ENCODE data around the gene UNC50. TPM values are rescaled to one million over a fixed set of nuclear protein-coding genes. Genes with fewer than 3 reads are reported as not detected.

UNC50 gene
- total and polyA plus RNA-seq, 8 donors = 48.1 to 63.6 (median 54.6) TPM

DNA sequence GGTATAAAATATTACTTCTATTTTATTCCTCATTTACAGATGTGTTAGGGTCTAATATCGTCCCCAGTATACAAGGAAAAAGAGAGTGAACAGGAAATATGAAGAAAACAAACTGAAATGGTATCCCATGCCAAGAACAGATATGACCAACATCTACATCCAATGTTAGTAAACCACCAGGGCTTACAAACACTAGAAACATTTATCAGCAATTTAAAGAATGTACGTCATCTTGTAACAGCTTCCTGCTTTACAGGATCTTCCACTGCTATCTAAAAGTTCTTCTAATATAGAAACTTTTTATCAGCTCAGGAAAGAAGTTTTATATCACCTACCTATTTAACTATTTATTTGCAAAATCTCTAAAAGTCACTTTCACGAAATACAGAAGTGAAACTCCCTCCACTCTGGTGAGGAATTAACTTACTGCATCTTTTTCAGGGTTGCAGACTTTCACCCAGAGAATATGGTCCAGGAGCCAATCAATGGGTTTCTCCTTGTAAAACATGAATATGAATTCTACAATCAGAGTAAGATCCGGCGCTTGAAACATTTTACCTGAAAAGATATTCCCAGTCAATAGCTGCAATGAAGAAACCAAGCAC lies 35.2 kb downstream of the UNC50 start:
- Histone ChIP-seq H3K36me3 (peaks cover 0 to 60% of the 10 kb centered on the region in 2 donors), H3K4me3 (no peak overlapping the region), H3K9me3 (no peaks in the 10 kb centered on the region), H3K27ac (no peak overlapping the region), H3K4me1 (no peaks in the 10 kb centered on the region), H3K27me3 (no peaks in the 10 kb centered on the region)
- TF ChIP-seq, protein P1, sequence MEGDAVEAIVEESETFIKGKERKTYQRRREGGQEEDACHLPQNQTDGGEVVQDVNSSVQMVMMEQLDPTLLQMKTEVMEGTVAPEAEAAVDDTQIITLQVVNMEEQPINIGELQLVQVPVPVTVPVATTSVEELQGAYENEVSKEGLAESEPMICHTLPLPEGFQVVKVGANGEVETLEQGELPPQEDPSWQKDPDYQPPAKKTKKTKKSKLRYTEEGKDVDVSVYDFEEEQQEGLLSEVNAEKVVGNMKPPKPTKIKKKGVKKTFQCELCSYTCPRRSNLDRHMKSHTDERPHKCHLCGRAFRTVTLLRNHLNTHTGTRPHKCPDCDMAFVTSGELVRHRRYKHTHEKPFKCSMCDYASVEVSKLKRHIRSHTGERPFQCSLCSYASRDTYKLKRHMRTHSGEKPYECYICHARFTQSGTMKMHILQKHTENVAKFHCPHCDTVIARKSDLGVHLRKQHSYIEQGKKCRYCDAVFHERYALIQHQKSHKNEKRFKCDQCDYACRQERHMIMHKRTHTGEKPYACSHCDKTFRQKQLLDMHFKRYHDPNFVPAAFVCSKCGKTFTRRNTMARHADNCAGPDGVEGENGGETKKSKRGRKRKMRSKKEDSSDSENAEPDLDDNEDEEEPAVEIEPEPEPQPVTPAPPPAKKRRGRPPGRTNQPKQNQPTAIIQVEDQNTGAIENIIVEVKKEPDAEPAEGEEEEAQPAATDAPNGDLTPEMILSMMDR (IDR thresholded peaks at IDR 0.05) = no peak
- intact Hi-C loops (cut with DNase I) = loop anchor here in 1 of 2 donors (10.0 kb wide), 1 partner anchor 191 kb away; no protein-coding TSS in a partner anchor
- ATAC-seq (no peak), DNase-seq (no peak)

DNA sequence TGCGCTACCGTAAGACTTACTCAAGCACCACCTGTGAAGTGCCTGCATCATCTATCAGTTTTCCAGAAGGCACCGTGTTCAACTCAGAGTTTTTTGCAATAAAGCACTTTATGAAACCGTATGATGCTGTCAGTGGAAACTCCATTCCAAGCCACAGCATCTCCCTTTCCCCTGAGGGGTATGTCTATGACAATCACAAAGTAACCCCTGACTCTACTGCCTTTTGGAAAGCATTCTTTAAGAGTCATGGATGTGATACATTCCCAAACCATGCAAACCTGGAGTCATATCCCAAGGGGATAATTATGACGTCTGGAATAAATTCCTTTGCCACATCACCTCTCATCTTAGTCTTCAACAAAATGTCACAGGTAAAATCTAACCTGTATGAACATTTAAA lies 39.2 kb downstream of the UNC50 start:
- H3K27me3 ChIP-seq = no peaks in the 10 kb centered on the region
- intact Hi-C loops (cut with DNase I) = loop anchor here (2.0 to 10.0 kb wide), 2 partner anchors 187 kb away; no protein-coding TSS in a partner anchor
- TF ChIP-seq, protein P1 (IDR thresholded peaks at IDR 0.05) = no peak
- no peaks in the 10 kb centered on the region for H3K9me3 ChIP-seq
- H3K4me1 ChIP-seq = peaks cover 0 to 4% of the 10 kb centered on the region in 2 donors
- ATAC-seq = no peak
- no peak for DNase-seq
- H3K36me3 ChIP-seq = peaks cover 0 to 32% of the 10 kb centered on the region in 2 donors
- H3K27ac ChIP-seq = no peak overlapping the region
- no peak overlapping the region for H3K4me3 ChIP-seq

DNA sequence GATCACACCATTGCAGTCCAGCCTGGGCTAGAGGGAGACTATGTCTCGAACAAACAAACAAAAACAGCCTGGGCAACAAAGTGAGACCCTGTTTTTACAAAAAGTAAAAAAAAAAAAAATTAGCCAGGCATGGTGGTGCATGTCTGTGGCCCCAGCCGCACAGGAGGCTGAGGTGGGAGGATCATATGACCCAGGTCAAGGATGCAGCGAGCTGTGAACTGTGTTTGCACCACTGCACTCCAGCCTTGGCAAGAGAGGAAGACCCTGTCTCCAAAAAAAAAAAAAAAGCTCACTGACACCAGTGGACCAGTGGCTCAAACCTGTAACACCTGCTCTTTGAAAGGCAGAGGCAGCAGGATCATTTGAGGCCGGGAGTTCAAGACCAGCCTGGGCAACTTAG lies 40.1 kb downstream of the UNC50 start:
- Histone ChIP-seq H3K36me3 (peaks cover 0 to 27% of the 10 kb centered on the region in 2 donors), H3K27me3 (no peaks in the 10 kb centered on the region), H3K27ac (no peak overlapping the region), H3K9me3 (no peaks in the 10 kb centered on the region), H3K4me3 (no peak overlapping the region), H3K4me1 (peaks cover 0 to 4% of the 10 kb centered on the region in 2 donors)
- DNase-seq (no peak), ATAC-seq (no peak)
- TF ChIP-seq, protein P1 (IDR thresholded peaks at IDR 0.05) = no peak
- intact Hi-C loops (cut with DNase I) = loop anchor here (2.0 to 10.0 kb wide), 2 partner anchors 186 kb away; no protein-coding TSS in a partner anchor

DNA sequence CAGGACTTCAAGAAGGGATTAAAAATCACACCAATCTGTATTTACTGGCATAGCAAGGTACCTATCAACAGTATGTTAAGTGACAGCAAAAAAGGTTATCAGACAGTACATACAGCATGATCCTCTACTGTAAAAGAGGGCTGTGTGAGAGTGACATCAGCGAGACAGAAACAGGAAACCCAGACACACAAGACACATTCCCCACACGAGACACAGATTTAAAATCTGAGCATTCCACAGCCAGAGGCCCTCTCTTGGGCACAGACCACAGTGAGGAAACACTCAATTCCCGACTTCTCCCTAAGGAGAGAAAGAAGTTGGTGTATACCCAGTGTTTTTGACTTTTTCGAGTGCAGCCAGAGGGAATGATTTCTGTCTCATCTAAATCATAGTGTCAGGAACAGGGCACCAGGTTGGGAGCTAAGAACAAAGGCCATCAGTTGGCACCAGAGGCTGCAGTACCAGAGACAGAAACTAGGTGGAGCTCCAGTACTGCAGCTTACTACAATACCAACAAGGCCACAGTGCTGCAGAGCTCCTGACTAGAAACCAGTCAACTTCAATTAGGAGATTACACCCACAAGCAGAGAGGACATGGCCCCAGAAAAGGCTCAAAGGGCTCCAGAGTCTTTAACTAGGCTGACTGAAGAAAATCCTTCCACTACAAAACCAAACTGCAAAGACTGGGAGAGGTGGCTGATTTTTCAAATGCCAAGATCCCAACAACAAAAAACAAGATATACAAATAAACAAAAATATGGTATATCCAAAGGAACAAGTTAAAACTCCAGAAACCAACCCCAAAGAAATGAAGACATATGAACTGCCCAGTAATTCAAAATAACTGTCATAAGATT lies 41.0 kb downstream of the UNC50 start:
- no peaks in the 10 kb centered on the region for H3K27me3 ChIP-seq
- peak overlapping the region in 1 of 2 donors; percentile 0 for H3K27ac ChIP-seq
- ATAC-seq (peak; percentile 100), DNase-seq (peak in 3 of 4 donors; percentile 65 to 81 (median 69))
- peaks cover 0 to 4% of the 10 kb centered on the region in 2 donors for H3K4me1 ChIP-seq
- H3K9me3 ChIP-seq = no peaks in the 10 kb centered on the region
- no peak overlapping the region for H3K4me3 ChIP-seq
- intact Hi-C loops (cut with DNase I) = loop anchor here (2.0 to 10.0 kb wide), 2 partner anchors 185 kb away; no protein-coding TSS in a partner anchor
- peaks cover 0 to 27% of the 10 kb centered on the region in 2 donors for H3K36me3 ChIP-seq
- TF ChIP-seq, protein P1 (IDR thresholded peaks at IDR 0.05) = peak; percentile 97 to 98

DNA sequence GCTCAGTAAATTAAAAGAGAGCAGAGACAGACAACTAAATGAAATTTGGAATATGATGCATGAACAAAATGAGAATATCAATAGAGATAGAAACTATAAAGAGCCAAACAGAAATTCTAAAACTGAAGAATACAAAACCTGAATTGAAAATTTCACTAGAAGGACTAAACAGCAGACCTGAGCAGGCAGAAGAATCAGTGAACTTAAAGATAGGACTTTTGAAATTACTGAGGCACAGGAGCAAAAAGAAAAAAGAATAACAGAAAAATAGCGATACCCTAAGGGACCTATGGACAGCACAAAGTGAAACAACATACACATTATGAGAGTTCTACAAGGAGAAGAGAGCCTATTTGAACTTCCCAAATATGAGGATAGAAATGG lies 41.6 kb downstream of the UNC50 start:
- Histone ChIP-seq H3K9me3 (no peaks in the 10 kb centered on the region), H3K4me1 (peaks cover 0 to 10% of the 10 kb centered on the region in 2 donors), H3K4me3 (no peak overlapping the region), H3K27me3 (no peaks in the 10 kb centered on the region), H3K27ac (peak overlapping the region in 1 of 2 donors; percentile 0), H3K36me3 (peaks cover 0 to 27% of the 10 kb centered on the region in 2 donors)
- DNase-seq (no peak), ATAC-seq (no peak)
- TF ChIP-seq, protein P1 (IDR thresholded peaks at IDR 0.05) = no peak
- intact Hi-C loops (cut with DNase I) = loop anchor here (2.0 to 10.0 kb wide), 2 partner anchors 185 kb away; no protein-coding TSS in a partner anchor
